H54 (cell line): Measurements from ENCODE around the gene RAB11FIP3.
A peak's percentile ranks its signal among the peaks of the same experiment; 100 is the strongest.
"Not testable (repeated sequence)": the region's sequence is repeated elsewhere in the genome, so short reads cannot be mapped to it uniquely, and the experiment has no call there.

Source experiments
- DNase-seq: peaks from one replicate; pipeline ENCODE4 v3.0.0; 2011; ENCODE audit warnings: low spot score, mixed read lengths; ENCODE audit not compliant: insufficient read length
- FAIRE-seq: peaks from 3 replicates; lab custom pipeline; 2011; peaks lifted over from hg19 to GRCh38; lab: Jason Lieb, UNC
- POLR2A ChIP-seq: IDR thresholded peaks from 2 replicates; pipeline ENCODE4 v1.6.1; 2011; ENCODE audit warnings: low read depth, mild to moderate bottlenecking, low read length

The RAB11FIP3 gene

GRCh38 chr16:474420-475122 is 49.1 kb downstream of the RAB11FIP3 start:
- DNase-seq (no peak), FAIRE-seq (no peak)
- no peak for TF ChIP-seq POLR2A

GRCh38 chr16:476039-476438 is 50.6 kb downstream of the RAB11FIP3 start:
- TF ChIP-seq POLR2A: no peak
- FAIRE-seq: no peak
- no peak for DNase-seq

- DNase-seq (peak; percentile 76), FAIRE-seq (no peak)
- no peak for TF ChIP-seq POLR2A
Measured at GRCh38 chr16:477301-478157, 52.1 kb downstream of the RAB11FIP3 start.

- FAIRE-seq, DNase-seq: not testable (repeated sequence)
Measured at GRCh38 chr16:478287-478686, 52.8 kb downstream of the RAB11FIP3 start.

GRCh38 chr16:482468-483185 is 57.2 kb downstream of the RAB11FIP3 start:
- FAIRE-seq (no peak), DNase-seq (no peak)
- TF ChIP-seq POLR2A: no peak

GRCh38 chr16:483341-484075 is 58.1 kb downstream of the RAB11FIP3 start:
- no peak for FAIRE-seq
- no peak for DNase-seq
- no peak for TF ChIP-seq POLR2A

GRCh38 chr16:489606-490005 is 64.2 kb downstream of the RAB11FIP3 start:
- FAIRE-seq (no peak), DNase-seq (no peak)
- no peak for TF ChIP-seq POLR2A

GRCh38 chr16:490768-491167 is 65.3 kb downstream of the RAB11FIP3 start:
- DNase-seq (no peak), FAIRE-seq (no peak)
- no peak for TF ChIP-seq POLR2A

- DNase-seq: no peak
- no peak for FAIRE-seq
- TF ChIP-seq POLR2A: no peak
Measured at GRCh38 chr16:491220-491919, 65.9 kb downstream of the RAB11FIP3 start.

- DNase-seq: no peak
- TF ChIP-seq POLR2A: no peak
- FAIRE-seq: no peak
Measured at GRCh38 chr16:492211-492875, 66.9 kb downstream of the RAB11FIP3 start.

- FAIRE-seq, DNase-seq: not testable (repeated sequence)
Measured at GRCh38 chr16:494676-495075, 69.2 kb downstream of the RAB11FIP3 start.

- peak; percentile 68 for DNase-seq
- TF ChIP-seq POLR2A: no peak
- no peak for FAIRE-seq
Measured at GRCh38 chr16:495127-495748, 69.8 kb downstream of the RAB11FIP3 start.
